Stomach (tissue), 9 donors: Measurements from ENCODE around the gene ZNF638. TPM values are rescaled to one million over a fixed set of nuclear protein-coding genes. Genes with fewer than 3 reads are reported as not detected.

Source experiments
- DNase-seq, 2 donors: peaks; one replicate each; pipeline versions ENCODE4 v3.0.0 to v3.0.0-alpha.2; 2013 to 2019
- H3K27ac ChIP-seq, 5 donors: fragments of 200-600 bp in 4 of 5; sonication (generic) in 4 of 5; one replicate each; pipeline ENCODE4 v1.5.1; 2013 to 2019; ENCODE audit warnings: mild to moderate bottlenecking in 1 of 5, moderate library complexity in 1 of 5
- H3K27me3 ChIP-seq, 3 donors: fragments of 200-600 bp; sonication (generic); one replicate each; pipeline ENCODE4 v1.5.1; 2017 to 2019; ENCODE audit warnings: mixed run types in 1 of 3
- H3K36me3 ChIP-seq, 4 donors: fragments of 200-600 bp; sonication (generic); 1 replicate in 3 of 4; 2 replicates in 1 of 4; pipeline ENCODE4 v1.5.1; 2016 to 2019
- H3K4me1 ChIP-seq, 4 donors: fragments of 200-600 bp; sonication (generic); one replicate each; pipeline ENCODE4 v1.5.1; 2016 to 2019
- H3K4me3 ChIP-seq, 4 donors: fragments of 200-600 bp; sonication (generic) in 3 of 4; one replicate each; pipeline ENCODE4 v1.5.1; 2016 to 2019; ENCODE audit warnings: mild to moderate bottlenecking in 1 of 4
- H3K9me3 ChIP-seq, 4 donors: fragments of 200-600 bp; sonication (generic); one replicate each; pipeline ENCODE4 v1.5.1; 2016 to 2019
- EP300 ChIP-seq: sonication (generic); formaldehyde crosslinking; IDR thresholded peaks from one replicate; pipeline ENCODE4 v1.6.1; 2017; ENCODE audit warnings: antibody characterized with exemption
- POLR2A ChIP-seq, 4 donors: fragments of 450-650 bp; IDR thresholded peaks; one replicate each; pipeline ENCODE4 v1.6.1; 2016; ENCODE audit warnings: antibody characterized with exemption in 4 of 4, control low read depth in 2 of 4, mild to moderate bottlenecking in 1 of 4, moderate library complexity in 1 of 4
- POLR2AphosphoS5 ChIP-seq, 3 donors: sonication (generic); formaldehyde crosslinking; IDR thresholded peaks; one replicate each; pipeline ENCODE4 v1.6.1; 2016; ENCODE audit warnings: antibody characterized with exemption in 3 of 3
- WGBS, 5 donors: extraction: QIAGEN DNeasy Blood & Tissue Kit in 3 of 5; methylation state at CpG; one replicate each; pipeline versions ENCODE4 v1.1.5 to v1.1.7; 2013 to 2018; 5-methylcytosine and 5-hydroxymethylcytosine counted together
- intact Hi-C: fragments of 100-400 bp; cut with DNase I; formaldehyde crosslinking; loops from one replicate; pipeline ENCODE4 v1.15.1; 2023; ENCODE audit warnings: low total_unique reads
- polyA plus RNA-seq, 3 donors: library from polyadenylated mRNA; stranded (reverse); fragments of 200-250 nt; gene quantifications; one replicate each; pipeline ENCODE4 v1.2.3, GENCODE V29; 2013
- total RNA-seq, 5 donors: library from RNA; depleted of rRNA; stranded (reverse); fragments of >200 nt; gene quantifications; one replicate each; pipeline versions ENCODE4 v1.1.0 to v1.2.3, GENCODE V29; 2014 to 2016
- TF ChIP-seq, protein P1 (sequence below), 7 experiments: fragments of 450-650 bp in 4 of 7; fragments of 200-600 bp in 3 of 7; sonication (generic) in 3 of 7; IDR thresholded peaks; one replicate each; pipeline ENCODE4 v1.5.1; 2016 to 2019; ENCODE audit warnings: antibody characterized with exemption in 7 of 7, control low read depth in 2 of 7, mild to moderate bottlenecking in 1 of 7
- donor health status: healthy with polysubstance abuse.
- donor health status: Bipolar disorder and iron deficiency.
- donor health status: healthy.

Gene ZNF638
- total and polyA plus RNA-seq, 8 donors = 55.2 to 411 (median 127) TPM

DNA sequence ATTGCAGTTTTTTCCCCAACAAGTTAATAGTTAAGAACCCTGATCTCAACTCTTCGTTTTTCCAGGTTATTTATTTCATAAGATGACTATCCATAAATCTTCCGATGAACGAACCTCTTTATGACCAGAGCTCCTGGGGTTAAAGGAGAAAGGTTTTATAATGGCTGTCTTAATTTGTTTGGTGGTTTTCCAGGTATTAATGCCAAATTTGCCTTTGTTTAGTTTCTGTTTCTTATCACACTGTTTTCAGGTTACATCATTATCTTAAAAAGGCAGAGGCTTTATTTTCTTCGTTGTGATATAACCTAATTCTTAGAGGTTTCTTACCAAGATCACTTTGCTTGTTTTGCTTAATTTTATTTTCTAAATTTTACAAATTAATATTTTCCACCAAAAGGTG is 10.1 kb downstream of the ZNF638 start:
- no peak overlapping the region for H3K27ac ChIP-seq
- H3K36me3 ChIP-seq = no peaks in the 10 kb centered on the region
- no peaks in the 10 kb centered on the region for H3K27me3 ChIP-seq
- no peak for TF ChIP-seq EP300
- TF ChIP-seq POLR2AphosphoS5 (IDR thresholded peaks at IDR 0.05) = no peak
- TF ChIP-seq, protein P1, sequence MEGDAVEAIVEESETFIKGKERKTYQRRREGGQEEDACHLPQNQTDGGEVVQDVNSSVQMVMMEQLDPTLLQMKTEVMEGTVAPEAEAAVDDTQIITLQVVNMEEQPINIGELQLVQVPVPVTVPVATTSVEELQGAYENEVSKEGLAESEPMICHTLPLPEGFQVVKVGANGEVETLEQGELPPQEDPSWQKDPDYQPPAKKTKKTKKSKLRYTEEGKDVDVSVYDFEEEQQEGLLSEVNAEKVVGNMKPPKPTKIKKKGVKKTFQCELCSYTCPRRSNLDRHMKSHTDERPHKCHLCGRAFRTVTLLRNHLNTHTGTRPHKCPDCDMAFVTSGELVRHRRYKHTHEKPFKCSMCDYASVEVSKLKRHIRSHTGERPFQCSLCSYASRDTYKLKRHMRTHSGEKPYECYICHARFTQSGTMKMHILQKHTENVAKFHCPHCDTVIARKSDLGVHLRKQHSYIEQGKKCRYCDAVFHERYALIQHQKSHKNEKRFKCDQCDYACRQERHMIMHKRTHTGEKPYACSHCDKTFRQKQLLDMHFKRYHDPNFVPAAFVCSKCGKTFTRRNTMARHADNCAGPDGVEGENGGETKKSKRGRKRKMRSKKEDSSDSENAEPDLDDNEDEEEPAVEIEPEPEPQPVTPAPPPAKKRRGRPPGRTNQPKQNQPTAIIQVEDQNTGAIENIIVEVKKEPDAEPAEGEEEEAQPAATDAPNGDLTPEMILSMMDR (IDR thresholded peaks at IDR 0.05) = no peak
- no peak for TF ChIP-seq POLR2A (IDR thresholded peaks at IDR 0.05)
- H3K4me3 ChIP-seq = no peak overlapping the region
- H3K9me3 ChIP-seq = no peaks in the 10 kb centered on the region
- DNase-seq = no peak
- peaks cover 23 to 57% (median 41%) of the 10 kb centered on the region in 4 donors for H3K4me1 ChIP-seq
- intact Hi-C loops = no loop called here
- WGBS, 5 donors = 58 to 64% (median 62%) methylated on average over 4 of the region's 4 CpGs

DNA sequence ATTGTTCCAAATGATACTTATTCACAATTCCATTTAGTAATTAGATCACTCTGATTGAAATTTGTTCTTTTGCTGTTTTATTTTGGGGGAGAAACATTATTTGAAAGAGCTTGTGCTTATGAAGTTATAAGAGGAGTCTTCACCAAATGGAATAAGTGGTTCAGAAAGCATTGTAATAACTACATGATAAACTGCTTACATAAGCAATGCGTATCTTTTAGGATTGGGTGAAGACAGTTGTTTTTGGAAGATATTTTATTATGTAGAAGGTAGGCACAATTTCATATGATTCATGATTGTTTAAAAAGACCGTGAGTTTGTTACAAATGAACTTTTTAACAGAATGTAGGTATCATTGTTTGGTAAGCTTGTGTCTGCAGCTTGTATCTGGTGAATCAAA is 14.5 kb downstream of the ZNF638 start:
- Histone ChIP-seq H3K4me3 (no peak overlapping the region), H3K4me1 (peaks cover 0 to 26% (median 14%) of the 10 kb centered on the region in 4 donors), H3K9me3 (no peaks in the 10 kb centered on the region), H3K27ac (no peak overlapping the region), H3K27me3 (no peaks in the 10 kb centered on the region), H3K36me3 (peaks cover 6 to 25% (median 23%) of the 10 kb centered on the region in 4 donors)
- intact Hi-C loops = no loop called here
- TF ChIP-seq EP300 = no peak
- TF ChIP-seq, protein P1 (IDR thresholded peaks at IDR 0.05) = no peak
- DNase-seq = no peak
- WGBS, 5 donors = 96 to 99% (median 98%) methylated on average over 2 of the region's 2 CpGs

DNA sequence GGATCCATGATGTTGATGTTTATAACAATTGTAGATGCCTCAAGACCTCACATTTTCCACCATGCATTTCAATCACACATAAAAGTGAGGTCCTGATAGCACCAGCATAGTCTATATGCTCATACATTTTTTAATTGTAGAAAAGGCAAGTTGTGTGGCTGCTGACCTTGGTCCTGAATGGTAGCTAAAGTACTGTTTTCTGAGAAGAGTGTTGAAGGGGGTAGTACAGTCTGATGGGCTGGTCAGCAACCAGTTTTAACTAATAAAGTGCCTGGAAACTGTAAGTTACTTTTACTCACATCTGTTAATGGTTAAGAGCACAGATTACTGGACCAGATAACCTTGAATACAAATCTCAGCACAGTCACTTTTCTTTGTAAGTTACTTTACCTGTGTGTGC is 15.9 kb downstream of the ZNF638 start:
- H3K27ac ChIP-seq = no peak overlapping the region
- DNase-seq = peak in 1 of 2 donors; percentile 60
- intact Hi-C loops = no loop called here
- no peaks in the 10 kb centered on the region for H3K27me3 ChIP-seq
- H3K4me3 ChIP-seq = no peak overlapping the region
- H3K4me1 ChIP-seq = peaks cover 0 to 27% (median 15%) of the 10 kb centered on the region in 4 donors
- TF ChIP-seq, protein P1 (IDR thresholded peaks at IDR 0.05) = no peak
- TF ChIP-seq POLR2A (IDR thresholded peaks at IDR 0.05) (no peak), EP300 (no peak), POLR2AphosphoS5 (IDR thresholded peaks at IDR 0.05) (no peak)
- H3K9me3 ChIP-seq = no peaks in the 10 kb centered on the region
- peaks cover 6 to 29% (median 23%) of the 10 kb centered on the region in 4 donors for H3K36me3 ChIP-seq

DNA sequence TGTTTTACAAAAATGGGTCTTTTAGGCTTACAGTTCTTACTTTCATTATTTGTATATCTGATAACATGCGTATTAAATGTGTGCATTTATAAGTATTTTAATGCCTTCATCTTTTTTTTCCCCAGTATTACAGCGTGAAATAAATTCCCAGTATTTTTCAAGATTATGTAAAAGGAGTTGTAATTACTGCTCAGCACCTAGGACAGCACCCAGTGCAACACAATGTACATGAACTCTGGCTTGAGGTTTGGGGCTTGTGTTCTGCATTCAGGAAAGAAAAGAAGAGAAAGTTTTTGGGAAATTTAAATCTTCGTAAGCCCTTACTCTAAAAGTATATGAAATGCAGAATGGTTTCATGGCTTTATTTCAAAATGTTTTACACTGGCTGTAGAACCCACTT is 16.7 kb downstream of the ZNF638 start:
- intact Hi-C loops = no loop called here
- TF ChIP-seq, protein P1 (IDR thresholded peaks at IDR 0.05) = no peak
- TF ChIP-seq POLR2AphosphoS5 (IDR thresholded peaks at IDR 0.05) = no peak
- TF ChIP-seq POLR2A (IDR thresholded peaks at IDR 0.05) = no peak
- TF ChIP-seq EP300 = no peak
- WGBS, 5 donors = 92 to 97% (median 94%) methylated on average over 3 of the region's 3 CpGs

More for the DNA sequence above, 16.7 kb downstream of the ZNF638 start:
- DNase-seq = peak in 1 of 2 donors; percentile 73
- H3K4me1 ChIP-seq = peaks cover 0 to 35% (median 14%) of the 10 kb centered on the region in 4 donors
- no peak overlapping the region for H3K4me3 ChIP-seq
- H3K27ac ChIP-seq = no peak overlapping the region
- H3K27me3 ChIP-seq = no peaks in the 10 kb centered on the region
- H3K9me3 ChIP-seq = no peaks in the 10 kb centered on the region
- H3K36me3 ChIP-seq = peaks cover 6 to 29% (median 23%) of the 10 kb centered on the region in 4 donors
